Karpas-422 (cell line): Measurements from ENCODE around the gene FARS2. TPM values are rescaled to one million over a fixed set of nuclear protein-coding genes. Genes with fewer than 3 reads are reported as not detected.

ENCODE experiments used
- DNase-seq: peaks from one replicate; pipeline ENCODE4 v3.0.0-alpha.2; 2015
- H2AFZ ChIP-seq: fragments of 200-600 bp; sonication (generic); 2 replicates; pipeline ENCODE4 v1.6.1; 2014; ENCODE audit warnings: antibody characterized with exemption, low read length, mixed read lengths
- H3K27ac ChIP-seq: fragments of 200-600 bp; sonication (generic); 2 replicates; pipeline ENCODE4 v1.5.1; 2014; ENCODE audit warnings: mild to moderate bottlenecking, low read length, moderate library complexity
- H3K27me3 ChIP-seq: fragments of 200-600 bp; sonication (generic); 2 replicates; pipeline ENCODE4 v1.6.1; 2014; ENCODE audit warnings: low read length, mixed read lengths
- H3K36me3 ChIP-seq: fragments of 200-600 bp; sonication (generic); 2 replicates; pipeline ENCODE4 v1.6.1; 2014; ENCODE audit warnings: low read length, mixed read lengths; ENCODE audit not compliant: insufficient read depth
- H3K4me1 ChIP-seq: fragments of 200-600 bp; sonication (generic); 2 replicates; pipeline ENCODE4 v1.6.1; 2014; ENCODE audit warnings: mild to moderate bottlenecking, low read length, mixed read lengths
- H3K4me2 ChIP-seq: fragments of 200-600 bp; sonication (generic); 2 replicates; pipeline ENCODE4 v1.6.1; 2014; ENCODE audit warnings: low read length, low read depth, mild to moderate bottlenecking; ENCODE audit not compliant: poor library complexity, severe bottlenecking
- H3K4me3 ChIP-seq: fragments of 200-600 bp; sonication (generic); 2 replicates; pipeline ENCODE4 v1.5.1; 2014; ENCODE audit warnings: mild to moderate bottlenecking, antibody characterized with exemption, low read length, mixed read lengths
- H3K79me2 ChIP-seq: fragments of 200-600 bp; sonication (generic); 2 replicates; pipeline ENCODE4 v1.6.1; 2014; ENCODE audit warnings: mild to moderate bottlenecking, low read length, mixed read lengths
- H3K9ac ChIP-seq: fragments of 200-600 bp; sonication (generic); 2 replicates; pipeline ENCODE4 v1.6.0; 2014; ENCODE audit warnings: low read length
- H3K9me2 ChIP-seq: fragments of 200-600 bp; sonication (generic), shearing (Covaris generic); replicated peaks from 2 replicates; pipeline ENCODE4 v1.6.0; 2014; ENCODE audit warnings: mild to moderate bottlenecking, low read length, moderate library complexity; ENCODE audit not compliant: insufficient read depth
- H3K9me3 ChIP-seq: fragments of 300-700, 200-600 bp; sonication (generic); 2 replicates; pipeline ENCODE4 v1.6.1; 2014; ENCODE audit warnings: low read length, mixed read lengths
- H4K20me1 ChIP-seq: fragments of 200-600 bp; sonication (generic); 2 replicates; pipeline ENCODE4 v1.6.1; 2014; ENCODE audit warnings: mild to moderate bottlenecking, antibody characterized with exemption, low read length, low read depth; ENCODE audit not compliant: insufficient read depth
- total RNA-seq: library from RNA; depleted of rRNA; stranded (reverse); fragments of >200 nt; shearing (Covaris generic); gene quantifications from 2 replicates; pipeline ENCODE4 v1.2.3, GENCODE V29; 2014; ENCODE audit warnings: low replicate concordance

Gene FARS2
- total RNA-seq, 1 experiment from 2014 or later = 9.0 TPM

DNA sequence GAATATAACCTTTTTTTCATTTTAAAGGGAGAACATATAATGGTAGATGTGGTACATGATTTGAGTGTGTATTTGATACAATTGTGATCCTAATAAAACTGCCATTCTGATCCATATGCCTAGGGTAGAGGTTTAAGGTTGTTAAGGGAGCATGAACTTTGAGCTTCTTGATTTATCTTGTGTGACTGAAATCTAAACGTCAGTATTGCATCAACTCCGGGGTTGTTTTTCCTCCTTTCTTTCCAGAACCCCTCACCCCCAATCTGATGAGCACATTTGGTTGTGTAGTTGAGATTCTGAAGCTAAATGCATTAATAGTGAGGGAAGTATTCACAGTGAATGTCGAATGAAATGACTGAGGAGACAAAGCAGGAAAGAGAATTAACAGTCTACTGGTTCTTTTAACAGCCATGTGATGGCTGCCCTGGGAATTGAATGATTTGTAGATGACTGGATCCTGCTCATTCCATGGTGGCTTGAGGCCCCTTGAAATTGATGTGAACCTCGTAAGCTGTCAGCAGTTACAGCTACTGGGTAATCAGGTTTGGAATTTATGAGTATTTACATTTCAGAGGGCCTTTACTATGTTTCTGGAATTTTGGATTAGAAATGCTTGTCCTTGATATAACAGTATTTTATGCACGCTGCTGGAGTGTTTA is 44.8 kb downstream of the FARS2 start:
- Histone ChIP-seq H3K4me3 (no peak overlapping the region), H3K79me2 (no peaks in the 10 kb centered on the region), H3K27me3 (no peaks in the 10 kb centered on the region), H3K9me2 (no peaks in the 10 kb centered on the region), H2AFZ (no peak overlapping the region), H3K9me3 (no peaks in the 10 kb centered on the region), H3K27ac (no peak overlapping the region), H4K20me1 (peaks cover 68% of the 10 kb centered on the region), H3K9ac (no peak overlapping the region), H3K36me3 (no peaks in the 10 kb centered on the region), H3K4me1 (peaks cover 16% of the 10 kb centered on the region), H3K4me2 (no peak overlapping the region)
- no peak for DNase-seq

DNA sequence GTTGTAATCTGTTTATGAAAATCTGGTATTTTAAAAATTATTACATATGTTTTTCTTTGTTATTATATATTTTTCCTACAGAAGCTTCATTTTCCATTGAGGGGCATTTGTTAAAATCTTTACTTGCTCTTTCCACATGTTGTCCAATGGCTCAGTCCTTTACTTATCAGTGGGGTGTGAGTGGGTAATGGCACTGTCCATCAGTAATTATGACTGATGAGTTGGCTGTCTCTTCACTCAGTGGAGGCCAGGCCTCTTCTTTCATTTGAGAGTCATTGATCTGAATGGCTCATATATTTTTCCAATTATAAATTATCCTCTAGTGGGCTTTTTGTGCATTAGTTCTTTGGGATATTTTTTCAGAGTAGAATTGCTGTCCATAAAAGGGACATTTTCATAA is 45.7 kb downstream of the FARS2 start:
- H3K27ac ChIP-seq = no peak overlapping the region
- no peaks in the 10 kb centered on the region for H3K9me2 ChIP-seq
- no peak overlapping the region for H3K4me3 ChIP-seq
- H3K36me3 ChIP-seq = no peaks in the 10 kb centered on the region
- H3K9ac ChIP-seq = no peak overlapping the region
- H4K20me1 ChIP-seq = peaks cover 66% of the 10 kb centered on the region
- H2AFZ ChIP-seq = no peak overlapping the region
- no peaks in the 10 kb centered on the region for H3K79me2 ChIP-seq
- H3K9me3 ChIP-seq = no peaks in the 10 kb centered on the region
- no peaks in the 10 kb centered on the region for H3K27me3 ChIP-seq
- no peak overlapping the region for H3K4me2 ChIP-seq
- H3K4me1 ChIP-seq = peaks cover 14% of the 10 kb centered on the region
- no peak for DNase-seq

DNA sequence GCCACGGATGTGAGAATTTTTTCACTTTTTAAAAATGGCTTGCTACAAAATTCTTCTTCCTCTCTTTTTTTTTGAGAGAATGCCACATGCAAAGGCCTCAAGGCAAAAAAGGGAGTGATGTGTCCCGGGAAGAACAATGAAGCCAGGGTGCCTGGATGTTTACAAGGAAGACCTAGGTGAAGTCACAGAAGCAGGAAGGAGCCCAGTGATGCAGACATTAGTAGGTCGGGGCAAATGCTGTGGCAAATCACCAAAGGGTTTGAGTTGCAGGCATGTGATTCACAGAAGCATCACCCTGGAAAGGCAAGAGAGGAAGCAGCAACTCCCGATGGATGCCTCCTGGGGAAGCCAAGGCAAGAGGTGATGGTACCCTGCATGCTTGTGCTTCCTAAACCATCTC is 46.8 kb downstream of the FARS2 start:
- Histone ChIP-seq H3K27ac (no peak overlapping the region), H3K27me3 (no peaks in the 10 kb centered on the region), H3K9me3 (no peaks in the 10 kb centered on the region), H3K9ac (no peak overlapping the region), H4K20me1 (peaks cover 70% of the 10 kb centered on the region), H3K79me2 (no peaks in the 10 kb centered on the region), H3K4me3 (no peak overlapping the region), H3K9me2 (no peaks in the 10 kb centered on the region), H3K4me2 (no peak overlapping the region), H3K36me3 (no peaks in the 10 kb centered on the region), H2AFZ (no peak overlapping the region), H3K4me1 (peaks cover 8% of the 10 kb centered on the region)
- DNase-seq = no peak

DNA sequence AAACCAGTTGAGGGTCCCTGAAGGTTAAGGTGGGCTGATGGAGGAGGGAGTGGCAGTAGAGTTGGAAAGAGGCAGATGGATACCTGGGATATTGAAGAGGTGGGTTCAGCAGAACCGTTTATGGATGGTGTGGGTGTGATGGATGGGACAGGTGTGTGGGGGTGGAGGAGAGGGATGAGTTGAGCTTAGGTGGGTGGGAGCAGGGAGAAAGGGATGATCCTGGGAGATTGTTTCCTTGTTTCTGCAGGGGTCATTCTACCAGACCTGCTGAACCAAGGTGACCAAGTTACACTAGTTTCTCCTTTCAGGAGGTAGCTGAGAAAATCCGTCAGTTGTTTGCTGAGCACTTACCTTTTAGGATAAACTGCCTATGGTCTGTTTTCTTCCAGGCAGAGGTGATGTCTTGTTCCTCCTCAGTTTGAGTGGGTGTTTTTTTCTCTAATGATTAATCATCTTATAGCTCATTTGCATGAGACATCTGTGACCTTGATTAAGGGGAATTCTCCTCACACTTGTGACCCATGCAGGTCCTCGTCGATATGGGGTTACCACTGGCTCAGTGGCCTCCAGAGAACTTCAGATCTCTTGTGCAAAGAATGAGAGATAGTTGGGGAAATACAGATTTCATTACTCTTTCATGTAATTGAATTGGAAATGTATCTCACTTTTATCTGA is 53.0 kb downstream of the FARS2 start:
- Histone ChIP-seq H3K4me2 (no peak overlapping the region), H3K4me3 (no peak overlapping the region), H3K36me3 (no peaks in the 10 kb centered on the region), H4K20me1 (peaks cover 47% of the 10 kb centered on the region), H3K9me2 (no peaks in the 10 kb centered on the region), H3K4me1 (peaks cover 18% of the 10 kb centered on the region), H3K9ac (no peak overlapping the region), H3K9me3 (no peaks in the 10 kb centered on the region), H2AFZ (no peak overlapping the region), H3K79me2 (no peaks in the 10 kb centered on the region), H3K27ac (no peak overlapping the region), H3K27me3 (no peaks in the 10 kb centered on the region)
- no peak for DNase-seq

DNA sequence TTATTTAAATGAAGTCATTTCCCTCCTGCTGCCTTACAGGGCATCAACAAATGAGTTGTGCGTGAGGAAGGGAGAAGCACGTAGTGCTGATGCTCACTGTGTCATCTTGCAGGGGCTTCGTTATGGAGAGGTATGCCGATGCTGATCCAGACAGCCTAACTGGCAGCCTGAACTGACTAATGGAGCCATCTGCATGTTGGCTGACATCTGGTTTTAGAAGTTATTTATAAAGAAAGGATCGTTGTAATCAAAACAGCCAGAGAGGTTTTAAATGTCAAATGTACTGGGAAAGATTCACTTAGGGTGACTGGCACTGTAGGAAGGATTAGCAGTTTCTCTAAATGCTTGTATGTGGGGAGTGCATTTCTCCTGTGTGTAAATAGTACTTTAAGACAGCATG is 54.6 kb downstream of the FARS2 start:
- no peak overlapping the region for H3K27ac ChIP-seq
- H3K36me3 ChIP-seq = no peaks in the 10 kb centered on the region
- no peak overlapping the region for H3K9ac ChIP-seq
- H3K4me1 ChIP-seq = peaks cover 18% of the 10 kb centered on the region
- H4K20me1 ChIP-seq = peaks cover 57% of the 10 kb centered on the region
- H3K4me3 ChIP-seq = no peak overlapping the region
- no peaks in the 10 kb centered on the region for H3K9me3 ChIP-seq
- no peak overlapping the region for H3K4me2 ChIP-seq
- no peaks in the 10 kb centered on the region for H3K79me2 ChIP-seq
- H3K9me2 ChIP-seq = no peaks in the 10 kb centered on the region
- no peaks in the 10 kb centered on the region for H3K27me3 ChIP-seq
- no peak overlapping the region for H2AFZ ChIP-seq
- no peak for DNase-seq

DNA sequence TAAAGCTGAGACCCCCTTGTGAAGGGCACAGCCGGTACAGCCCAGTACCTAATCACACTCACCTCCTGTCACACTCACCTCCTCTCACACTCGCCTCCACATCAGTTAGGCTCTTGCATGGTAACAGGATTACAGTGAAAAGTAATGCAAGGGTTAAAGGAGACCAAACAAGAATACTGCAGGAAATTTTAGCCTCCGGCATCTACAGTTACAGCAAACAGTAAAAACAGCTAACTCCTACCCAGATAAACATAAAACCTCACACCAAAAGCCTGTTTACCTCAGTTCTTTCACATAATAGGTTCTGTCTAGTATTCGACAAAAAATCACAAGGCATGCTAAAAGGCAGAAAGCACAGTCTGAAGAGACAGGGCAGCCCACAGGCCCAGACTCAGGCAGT is 55.6 kb downstream of the FARS2 start:
- Histone ChIP-seq H3K36me3 (no peaks in the 10 kb centered on the region), H3K27ac (no peak overlapping the region), H4K20me1 (peaks cover 60% of the 10 kb centered on the region), H3K4me2 (no peak overlapping the region), H2AFZ (no peak overlapping the region), H3K9ac (no peak overlapping the region), H3K4me3 (no peak overlapping the region), H3K4me1 (peaks cover 18% of the 10 kb centered on the region), H3K9me2 (no peaks in the 10 kb centered on the region), H3K27me3 (no peaks in the 10 kb centered on the region), H3K79me2 (no peaks in the 10 kb centered on the region), H3K9me3 (no peaks in the 10 kb centered on the region)
- DNase-seq = no peak

DNA sequence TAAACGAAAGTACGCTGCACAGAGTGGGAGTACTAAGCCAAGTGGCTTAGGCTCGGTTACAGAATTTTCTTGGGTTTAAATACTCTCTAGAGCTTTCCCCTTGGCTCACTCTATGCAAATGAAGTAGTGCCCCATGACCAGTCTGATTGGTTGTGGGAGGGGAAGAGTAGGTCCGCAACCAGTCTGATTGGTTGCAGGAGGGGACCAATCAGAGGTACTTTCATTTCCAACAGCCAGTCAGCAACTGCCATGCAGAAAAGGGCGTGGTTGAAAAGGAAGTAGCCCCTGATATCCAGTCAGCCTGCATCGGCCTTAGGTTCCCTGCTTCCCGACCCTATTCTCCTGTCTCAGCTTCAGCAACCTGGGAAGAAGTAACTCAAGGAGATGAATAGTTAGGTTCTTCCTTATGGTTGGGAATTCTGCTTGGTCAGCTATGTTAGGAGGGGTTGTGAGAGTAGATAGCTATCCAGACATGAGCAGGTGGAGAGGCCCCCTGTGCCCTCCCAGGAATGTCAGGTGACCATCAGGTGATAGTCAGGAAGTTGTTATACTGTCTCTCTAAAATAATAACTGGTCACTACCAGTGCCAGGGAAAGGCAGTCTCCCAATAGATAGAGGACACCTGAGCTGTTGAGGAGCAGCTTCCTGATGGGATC is 57.4 kb downstream of the FARS2 start:
- Histone ChIP-seq H3K9ac (no peak overlapping the region), H4K20me1 (peaks cover 48% of the 10 kb centered on the region), H3K4me3 (no peak overlapping the region), H3K4me2 (no peak overlapping the region), H3K36me3 (no peaks in the 10 kb centered on the region), H2AFZ (no peak overlapping the region), H3K4me1 (peaks cover 9% of the 10 kb centered on the region), H3K9me2 (no peaks in the 10 kb centered on the region), H3K9me3 (no peaks in the 10 kb centered on the region), H3K27me3 (no peaks in the 10 kb centered on the region), H3K27ac (no peak overlapping the region), H3K79me2 (no peaks in the 10 kb centered on the region)
- peak; percentile 45 for DNase-seq

DNA sequence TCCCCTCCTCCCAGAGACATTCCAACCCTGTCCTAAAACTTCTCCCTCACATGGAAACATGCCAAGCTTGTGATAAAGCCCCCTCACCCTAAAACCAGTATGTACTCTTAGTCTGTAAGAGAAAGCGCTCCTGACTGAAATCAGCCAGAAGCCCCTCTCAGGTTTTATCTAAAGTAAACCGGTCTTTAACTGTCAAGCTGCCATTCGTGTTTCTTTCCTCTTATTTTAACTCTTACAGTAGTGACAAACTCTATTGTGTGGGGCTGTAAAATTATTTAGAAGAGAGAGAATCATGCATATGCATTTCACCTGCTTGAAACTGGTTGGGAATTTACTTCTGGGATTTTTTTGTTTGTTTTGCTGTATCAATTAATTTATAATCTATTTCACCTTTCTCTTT is 62.7 kb downstream of the FARS2 start:
- Histone ChIP-seq H3K27ac (no peak overlapping the region), H3K36me3 (no peaks in the 10 kb centered on the region), H3K27me3 (no peaks in the 10 kb centered on the region), H3K9ac (no peak overlapping the region), H3K4me2 (no peak overlapping the region), H3K9me3 (no peaks in the 10 kb centered on the region), H3K4me1 (no peaks in the 10 kb centered on the region), H3K79me2 (no peaks in the 10 kb centered on the region), H3K4me3 (no peak overlapping the region), H2AFZ (no peak overlapping the region), H4K20me1 (peaks cover 41% of the 10 kb centered on the region; the same call in 1 of the 2 replicates), H3K9me2 (no peaks in the 10 kb centered on the region)
- no peak for DNase-seq
